IMR-90 (cell line): Measurements from ENCODE around the gene PPM1L. TPM values are rescaled to one million over a fixed set of nuclear protein-coding genes. Genes with fewer than 3 reads are reported as not detected.

ENCODE experiments used
- ATAC-seq: fragments of 200-7000 bp; cut with Tn5 transposase; 2 replicates; pipeline ENCODE4 v1.9.1; 2020; ENCODE audit warnings: low read depth, mild to moderate bottlenecking, moderate library complexity
- BruUV-seq: library from RNA; stranded (reverse); fragments of 400-500 nt; replicated peaks from 2 replicates; lab custom pipeline; 2021; lab: Mats Ljungman, UMichigan
- CTCF ChIA-PET: fragments of 300-600 bp; formaldehyde crosslinking; extraction: SDS; loops from one replicate; lab custom pipeline; 2021; ENCODE audit warnings: antibody characterized with exemption; lab: Yijun Ruan, JAX
- POLR2A ChIA-PET: fragments of 300-600 bp; sonication (Branson Sonifier 250); formaldehyde crosslinking; loops from one replicate; lab custom pipeline; 2022; ENCODE audit warnings: antibody characterized with exemption; ENCODE audit not compliant: unreplicated experiment; lab: Charles Lee
- DNase-seq: peaks from one replicate; pipeline ENCODE4 v3.0.0; 2013
- H2AFZ ChIP-seq: replicated peaks from 2 replicates; pipeline ENCODE3; 2013; ENCODE audit warnings: low read length, mild to moderate bottlenecking; ENCODE audit not compliant: poor library complexity
- H2AK5ac ChIP-seq: 2 replicates; pipeline ENCODE4 v1.6.1; 2013; ENCODE audit warnings: low read depth, low read length, inconsistent platforms
- H2AK9ac ChIP-seq: replicated peaks from 2 replicates; pipeline ENCODE3; 2013; ENCODE audit warnings: mild to moderate bottlenecking, low read depth, low read length, moderate library complexity; ENCODE audit not compliant: poor library complexity
- H2BK120ac ChIP-seq: 2 replicates; pipeline ENCODE4 v1.6.1; 2013; ENCODE audit warnings: low read depth, low read length, inconsistent platforms
- H2BK15ac ChIP-seq: 3 replicates; pipeline ENCODE4 v1.6.1; 2013; ENCODE audit warnings: low read depth, low read length, inconsistent platforms
- H2BK20ac ChIP-seq: 2 replicates; pipeline ENCODE4 v1.6.1; 2013; ENCODE audit warnings: low read depth, mild to moderate bottlenecking, inconsistent platforms, low read length, moderate library complexity
- H2BK5ac ChIP-seq: 2 replicates; pipeline ENCODE4 v1.6.1; 2013; ENCODE audit warnings: mild to moderate bottlenecking, low read depth, low read length, inconsistent platforms; ENCODE audit not compliant: poor library complexity, severe bottlenecking
- H3K14ac ChIP-seq: replicated peaks from 2 replicates; pipeline ENCODE4 v1.6.1; 2013; ENCODE audit warnings: low read depth, low read length, inconsistent platforms
- H3K18ac ChIP-seq: 2 replicates; pipeline ENCODE4 v1.6.1; 2013; ENCODE audit warnings: low read depth, low read length, control low read depth
- H3K23ac ChIP-seq: 2 replicates; pipeline ENCODE4 v1.6.1; 2013; ENCODE audit warnings: low read depth, low read length, inconsistent platforms
- H3K27ac ChIP-seq: 2 replicates; pipeline ENCODE4 v1.5.1; 2013; ENCODE audit warnings: mild to moderate bottlenecking, control low read depth, low read length; ENCODE audit not compliant: insufficient read depth
- H3K27me3 ChIP-seq: 2 replicates; pipeline ENCODE4 v1.6.1; 2013; ENCODE audit warnings: low read length; ENCODE audit not compliant: control insufficient read depth, insufficient read depth
- H3K36me3 ChIP-seq: 2 replicates; pipeline ENCODE4 v1.6.1; 2013; ENCODE audit warnings: low read length, mixed read lengths; ENCODE audit not compliant: control insufficient read depth, insufficient read depth
- H3K4ac ChIP-seq: 2 replicates; pipeline ENCODE4 v1.6.1; 2013; ENCODE audit warnings: low read depth, low read length, inconsistent platforms
- H3K4me1 ChIP-seq: 2 replicates; pipeline ENCODE4 v1.6.1; 2013; ENCODE audit warnings: low read length, mixed read lengths; ENCODE audit not compliant: control insufficient read depth, insufficient read depth
- H3K4me2 ChIP-seq: 2 replicates; pipeline ENCODE4 v1.6.1; 2013; ENCODE audit warnings: low read depth, mild to moderate bottlenecking, control low read depth, low read length, moderate library complexity
- H3K4me3 ChIP-seq: 2 replicates; pipeline ENCODE4 v1.5.1; 2013; ENCODE audit warnings: low read depth, mild to moderate bottlenecking, control low read depth, low read length, moderate library complexity; ENCODE audit not compliant: insufficient read depth
- H3K56ac ChIP-seq: 2 replicates; pipeline ENCODE4 v1.6.1; 2013; ENCODE audit warnings: low read length, inconsistent platforms; ENCODE audit not compliant: insufficient read depth; ENCODE audit errors: extremely low read depth
- H3K79me1 ChIP-seq, 2 experiments: 2 replicates each; pipeline ENCODE4 v1.6.1; 2013; ENCODE audit warnings: low read length in 2 of 2, inconsistent platforms in 1 of 2, low read depth in 1 of 2
- H3K9ac ChIP-seq: 2 replicates; pipeline ENCODE4 v1.6.1; 2013; ENCODE audit warnings: low read depth, low read length, control low read depth
- H3K9me1 ChIP-seq: 2 replicates; pipeline ENCODE4 v1.6.1; 2013; ENCODE audit warnings: low read length, inconsistent platforms; ENCODE audit not compliant: insufficient read depth
- H3K9me3 ChIP-seq: 2 replicates; pipeline ENCODE4 v1.6.1; 2013; ENCODE audit warnings: low read length; ENCODE audit not compliant: control insufficient read depth, insufficient read depth
- H4K20me1 ChIP-seq: 2 replicates; pipeline ENCODE4 v1.6.1; 2013; ENCODE audit warnings: low read length, inconsistent platforms; ENCODE audit not compliant: insufficient read depth
- H4K5ac ChIP-seq: 2 replicates; pipeline ENCODE4 v1.6.1; 2013; ENCODE audit warnings: mild to moderate bottlenecking, low read depth, low read length, control low read depth
- H4K8ac ChIP-seq, 2 experiments: 2 replicates each; pipeline ENCODE4 v1.6.1; 2013; ENCODE audit warnings: low read depth in 2 of 2, low read length in 2 of 2, control low read depth in 1 of 2, inconsistent platforms in 1 of 2
- H4K91ac ChIP-seq: 2 replicates; pipeline ENCODE4 v1.6.1; 2013; ENCODE audit warnings: low read depth, low read length, inconsistent platforms; ENCODE audit not compliant: insufficient read depth
- BHLHE40 ChIP-seq: fragments of 150-350 bp; IDR thresholded peaks from 2 replicates; pipeline ENCODE4 v1.6.1; 2016; ENCODE audit warnings: mild to moderate bottlenecking, low read depth, low read length
- CEBPB ChIP-seq: IDR thresholded peaks from 2 replicates; pipeline ENCODE4 v1.6.1; 2012; ENCODE audit warnings: low read depth, low read length, improper control_type of control experiment
- CHD1 ChIP-seq: IDR thresholded peaks from 2 replicates; pipeline ENCODE4 v1.6.1; 2012; ENCODE audit warnings: low read depth, low read length, improper control_type of control experiment
- ELK1 ChIP-seq: fragments of 150-350 bp; IDR thresholded peaks from 2 replicates; pipeline ENCODE4 v1.6.1; 2016; ENCODE audit warnings: low read depth, mild to moderate bottlenecking, low read length, moderate library complexity, borderline replicate concordance
- FOS ChIP-seq: fragments of 150-350 bp; IDR thresholded peaks from 2 replicates; pipeline ENCODE4 v1.6.1; 2016; ENCODE audit warnings: low read depth, low read length
- MAZ ChIP-seq: IDR thresholded peaks from 2 replicates; pipeline ENCODE4 v1.6.1; 2012; ENCODE audit warnings: low read depth, mild to moderate bottlenecking, low read length, improper control_type of control experiment, moderate library complexity, borderline replicate concordance
- NFE2L2 ChIP-seq: fragments of 150-350 bp; IDR thresholded peaks from 2 replicates; pipeline ENCODE4 v1.6.1; 2016; ENCODE audit warnings: low read depth, mild to moderate bottlenecking, low read length
- POLR2A ChIP-seq: IDR thresholded peaks from 2 replicates; pipeline ENCODE4 v1.6.1; 2012; ENCODE audit warnings: mild to moderate bottlenecking, low read depth, low read length
- SMC3 ChIP-seq: fragments of 150-350 bp; IDR thresholded peaks from 2 replicates; pipeline ENCODE4 v1.6.1; 2016; ENCODE audit warnings: low read depth, mild to moderate bottlenecking, antibody characterized with exemption, low read length, moderate library complexity
- WGBS, 2 experiments: methylation state at CpG; one replicate each; pipeline versions ENCODE4 v1.1.5 to v1.1.7; 2013; ENCODE audit warnings: missing lambda C conversion rate in 2 of 2; ENCODE audit not compliant: insufficient read length in 1 of 2; ENCODE audit errors: extremely low coverage in 2 of 2; 5-methylcytosine and 5-hydroxymethylcytosine counted together
- dilution Hi-C: fragments of 300-500 bp; cut with HindIII; formaldehyde crosslinking; loops from one replicate; pipeline ENCODE4 v1.14.3; 2018; ENCODE audit warnings: low sequenced_read_pairs; ENCODE audit not compliant: unreplicated experiment
- in situ Hi-C: fragments of 300-500 bp; cut with MboI; formaldehyde crosslinking; loops from 3 replicates; pipeline ENCODE4 v1.14.3; 2019; ENCODE audit warnings: low sequenced_read_pairs, inconsistent platforms, mixed read lengths
- intact Hi-C: fragments of 100-400 bp; cut with micrococcal nuclease; formaldehyde crosslinking; loops from 2 replicates; pipeline ENCODE4 v1.10.0; 2022
- polyA plus RNA-seq, 3 experiments: library from polyadenylated mRNA; depleted of rRNA; stranded (reverse); fragments of >200 nt; gene quantifications; 2 replicates each; pipeline ENCODE4 v1.2.3, GENCODE V29; 2012; ENCODE audit warnings: low replicate concordance in 1 of 3
- total RNA-seq: library from RNA; depleted of rRNA; stranded (reverse); fragments of >200 nt; gene quantifications from 2 replicates; pipeline ENCODE4 v1.2.3, GENCODE V29; 2012

Gene PPM1L
- total and polyA plus RNA-seq, 2 of the 4 experiments (the other 2 are of a cell fraction) = 0.14 to 0.18 TPM

DNA sequence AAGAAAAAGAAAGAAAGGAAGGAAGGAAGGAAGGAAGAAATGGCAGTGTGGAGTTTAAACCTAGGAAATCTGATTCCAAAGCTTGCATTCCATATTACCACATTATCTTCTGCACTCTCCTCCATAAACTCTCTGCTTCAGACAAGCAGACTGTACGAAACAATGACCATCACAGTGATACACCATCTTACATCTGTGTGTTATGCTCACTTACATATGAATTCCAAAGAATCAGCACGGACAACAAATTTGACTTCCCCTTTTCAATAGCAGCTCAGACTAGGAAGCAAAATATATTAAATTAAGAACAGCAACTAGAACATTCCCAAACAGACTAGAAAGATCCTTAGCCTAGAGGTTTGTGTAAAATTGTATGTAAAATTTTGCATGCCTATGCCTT is 18.0 kb upstream of the PPM1L start:
- H3K36me3 ChIP-seq = no peaks in the 10 kb centered on the region
- no peaks in the 10 kb centered on the region for H3K79me1 ChIP-seq
- H2BK5ac ChIP-seq = no peak overlapping the region
- H3K4me1 ChIP-seq = no peaks in the 10 kb centered on the region
- no peak overlapping the region for H3K23ac ChIP-seq
- no CpG with 5 or more reads among the region's 2 CpGs for WGBS, 2 experiments
- no peak overlapping the region for H3K14ac ChIP-seq
- no peak overlapping the region for H2BK20ac ChIP-seq
- no peak overlapping the region for H4K91ac ChIP-seq
- no peak overlapping the region for H2AK5ac ChIP-seq
- CTCF ChIA-PET = interaction anchor here (0.6 kb wide), 1 partner anchor 387 kb away, joined by 3 read pairs; no protein-coding TSS in a partner anchor
- BruUV-seq = no TSS peak
- H3K4ac ChIP-seq = no peak overlapping the region
- H4K5ac ChIP-seq = no peak overlapping the region
- POLR2A ChIA-PET = interaction anchor here (0.7 kb wide), 1 partner anchor 25 kb away, joined by 10 read pairs; no protein-coding TSS in a partner anchor
- no peaks in the 10 kb centered on the region for H4K20me1 ChIP-seq
- H3K9me3 ChIP-seq = no peaks in the 10 kb centered on the region
- H3K4me3 ChIP-seq = no peak overlapping the region
- no peak overlapping the region for H3K56ac ChIP-seq
- peaks cover 2% of the 10 kb centered on the region; the same call in 1 of the 2 replicates for H3K27me3 ChIP-seq
- intact Hi-C loops = no loop called here
- no peak overlapping the region for H3K18ac ChIP-seq
- H2AFZ ChIP-seq = no peak overlapping the region
- no peak overlapping the region for H4K8ac ChIP-seq
- ATAC-seq (no peak), DNase-seq (no peak)
- dilution Hi-C loops = no loop called here
- H2AK9ac ChIP-seq = no peak overlapping the region
- no peak for TF ChIP-seq MAZ
- TF ChIP-seq POLR2A = no peak
- TF ChIP-seq CEBPB = no peak
- TF ChIP-seq ELK1 = no peak
- TF ChIP-seq FOS = no peak
- no peak for TF ChIP-seq CHD1
- TF ChIP-seq BHLHE40 = no peak
- no peak for TF ChIP-seq NFE2L2
- no peak for TF ChIP-seq SMC3
- no peak overlapping the region for H3K4me2 ChIP-seq
- no peaks in the 10 kb centered on the region for H3K9me1 ChIP-seq
- in situ Hi-C loops = no loop called here
- no peak overlapping the region for H3K27ac ChIP-seq
- H2BK15ac ChIP-seq = no peak overlapping the region
- no peak overlapping the region for H2BK120ac ChIP-seq
- no peak overlapping the region for H3K9ac ChIP-seq
